ENCODE data around the gene EFL1.

The EFL1 gene

DNA sequence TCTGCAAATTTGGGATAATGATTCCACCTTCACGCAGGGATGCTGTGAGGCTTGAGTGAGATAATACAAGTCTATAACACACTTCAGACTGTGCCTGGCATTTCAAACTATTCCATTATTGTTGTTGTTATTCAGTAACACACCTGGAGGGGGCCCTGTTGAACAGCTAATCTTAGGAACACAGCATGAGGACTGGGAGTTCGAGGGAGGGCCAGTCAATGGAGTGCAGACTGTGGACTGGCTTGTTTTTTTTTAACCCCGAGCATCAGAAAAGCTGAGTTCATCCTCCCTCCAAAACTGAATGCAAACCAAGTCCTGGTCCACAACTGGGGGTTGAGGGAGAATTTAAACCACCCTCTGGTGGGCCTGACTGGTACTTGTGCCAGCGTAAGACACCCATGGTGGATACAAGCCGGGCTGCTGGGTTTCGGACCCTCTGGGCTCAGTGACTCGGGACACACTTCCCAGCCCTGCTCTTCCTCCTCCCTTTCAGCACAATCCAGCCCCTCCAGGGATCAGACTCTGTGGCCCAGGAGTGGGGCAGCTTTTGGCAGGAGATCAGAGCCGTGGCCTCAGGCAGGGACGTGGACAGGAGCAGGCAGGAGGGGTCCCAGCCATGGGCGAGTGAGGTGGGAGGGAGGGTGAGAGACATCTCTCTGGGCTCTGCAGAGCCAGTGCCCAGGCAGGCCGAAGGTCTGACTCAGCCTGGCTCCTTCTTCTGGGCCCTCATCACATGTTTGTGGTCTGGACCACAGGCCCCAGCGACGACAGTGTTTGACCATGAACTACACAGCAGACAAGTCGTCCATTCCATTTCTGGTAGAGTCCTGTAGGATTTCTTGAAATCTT lies 180.4 kb downstream of the EFL1 start:
- no peak for DNase-seq (ENCODE audit: low spot score)

- no peak for DNase-seq (ENCODE audit: low spot score)
These were observed 181.8 kb downstream of the EFL1 start for GRCh38 chr15:82080774-82081173.

All from COLO829 (cell line).